Left lung (tissue), 10 donors: ENCODE measurements around the gene CACNA1C. TPM values are rescaled to one million over a fixed set of nuclear protein-coding genes. Genes with fewer than 3 reads are reported as not detected.

Experiments
- ATAC-seq: fragments of 200-7000 bp; cut with Tn5 transposase; one replicate; pipeline ENCODE4 v1.9.1; 2020; ENCODE audit warnings: moderate library complexity
- DNase-seq, 4 donors: peaks; one replicate each; pipeline ENCODE4 v3.0.0-alpha.2; 2013 to 2020
- H3K27ac ChIP-seq, 2 donors: fragments of 200-600 bp; sonication (generic) in 1 of 2; one replicate each; pipeline versions ENCODE4 v1.5.0 to v1.8.0; 2020 to 2021
- H3K27me3 ChIP-seq, 2 donors: fragments of 200-600 bp; sonication (generic) in 1 of 2; one replicate each; pipeline versions ENCODE4 v1.5.0 to v1.8.0; 2020 to 2021
- H3K36me3 ChIP-seq, 2 donors: fragments of 200-600 bp; sonication (generic) in 1 of 2; one replicate each; pipeline versions ENCODE4 v1.5.0 to v1.8.0; 2020 to 2021
- H3K4me1 ChIP-seq, 2 donors: fragments of 200-600 bp; one replicate each; pipeline ENCODE4 v1.8.0; 2021
- H3K4me3 ChIP-seq, 2 donors: fragments of 200-600 bp; sonication (generic) in 1 of 2; one replicate each; pipeline versions ENCODE4 v1.5.0 to v1.8.0; 2020 to 2021; ENCODE audit warnings: mild to moderate bottlenecking in 1 of 2
- H3K9me3 ChIP-seq, 2 donors: fragments of 200-600 bp; sonication (generic) in 1 of 2; one replicate each; pipeline versions ENCODE4 v1.5.0 to v1.8.0; 2020 to 2021
- intact Hi-C, 2 donors: fragments of 100-400 bp; cut with DNase I; formaldehyde crosslinking; loops; one replicate each; pipeline versions ENCODE4 v1.11.2 to v1.14.2; 2022
- polyA plus RNA-seq, 6 donors: library from polyadenylated mRNA; unstranded; fragments of 120-200 nt; gene quantifications; one replicate each; pipeline ENCODE4 v1.2.1, GENCODE V29; 2013; ENCODE audit not compliant: insufficient read length in 6 of 6
- total RNA-seq, 2 donors: library from RNA; stranded (reverse); fragmentation: NEBNext Ultra II Directional; extraction: Animal tissue kit (Norgen Biotek cat#: 25700); gene quantifications; one replicate each; pipeline ENCODE4 v1.2.1, GENCODE V29; 2021
- TF ChIP-seq, protein P1 (sequence below), 2 donors: fragments of 200-600 bp; sonication (generic) in 1 of 2; IDR thresholded peaks; one replicate each; pipeline versions ENCODE4 v1.5.0 to v1.8.0; 2021; ENCODE audit warnings: antibody characterized with exemption in 2 of 2
- donor health status: DM: no; HTN: yes; CAD: no.
- donor health status: DM: no; HTN: no; CAD: no.

CACNA1C gene
- total and polyA plus RNA-seq, 8 donors: 11.9 to 21.9 (median 14.2) TPM

DNA sequence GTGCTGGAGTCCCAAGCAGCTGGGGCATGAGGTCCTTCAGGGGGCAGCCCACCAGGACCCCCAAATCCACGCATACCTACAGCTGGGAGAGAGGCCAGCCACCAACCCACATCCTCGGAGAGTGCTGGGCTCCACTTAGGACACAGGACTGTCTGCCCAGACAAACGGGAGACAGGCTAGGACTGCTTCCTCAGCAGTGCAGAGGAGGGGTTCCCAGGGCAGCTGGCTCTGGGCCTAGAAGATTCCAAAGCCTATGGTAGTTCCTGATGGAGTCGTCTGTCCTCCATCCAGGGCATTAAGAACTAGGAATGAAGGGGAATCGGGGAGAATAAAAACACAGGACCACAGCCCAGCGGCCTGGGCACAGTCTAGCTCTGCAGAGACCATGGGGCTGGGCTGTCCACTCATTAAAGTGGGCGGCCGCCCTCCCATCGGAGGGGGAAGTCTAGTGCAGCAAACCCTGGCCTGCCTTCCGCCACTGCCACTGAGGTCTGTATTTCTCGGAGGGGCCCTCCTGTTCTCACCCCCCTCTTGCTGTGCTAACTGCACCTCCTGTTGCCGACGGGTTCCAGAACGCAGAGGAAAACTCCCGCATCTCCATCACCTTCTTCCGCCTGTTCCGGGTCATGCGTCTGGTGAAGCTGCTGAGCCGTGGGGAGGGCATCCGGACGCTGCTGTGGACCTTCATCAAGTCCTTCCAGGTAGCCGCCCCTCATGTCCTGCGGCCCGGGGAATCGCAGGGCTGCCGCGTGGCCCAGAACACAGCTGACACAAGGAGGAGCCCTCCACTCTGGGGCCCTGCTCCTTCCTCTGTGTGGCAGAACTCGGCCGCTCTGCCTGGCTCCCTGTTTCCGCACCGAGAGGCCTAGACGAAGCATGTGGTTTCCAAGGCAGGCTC is 598.5 kb downstream of the CACNA1C start:
- H3K27me3 ChIP-seq: peaks cover 0 to 25% of the 10 kb centered on the region in 2 donors
- no peak overlapping the region for H3K4me3 ChIP-seq
- intact Hi-C loops: no loop called here
- TF ChIP-seq, protein P1, sequence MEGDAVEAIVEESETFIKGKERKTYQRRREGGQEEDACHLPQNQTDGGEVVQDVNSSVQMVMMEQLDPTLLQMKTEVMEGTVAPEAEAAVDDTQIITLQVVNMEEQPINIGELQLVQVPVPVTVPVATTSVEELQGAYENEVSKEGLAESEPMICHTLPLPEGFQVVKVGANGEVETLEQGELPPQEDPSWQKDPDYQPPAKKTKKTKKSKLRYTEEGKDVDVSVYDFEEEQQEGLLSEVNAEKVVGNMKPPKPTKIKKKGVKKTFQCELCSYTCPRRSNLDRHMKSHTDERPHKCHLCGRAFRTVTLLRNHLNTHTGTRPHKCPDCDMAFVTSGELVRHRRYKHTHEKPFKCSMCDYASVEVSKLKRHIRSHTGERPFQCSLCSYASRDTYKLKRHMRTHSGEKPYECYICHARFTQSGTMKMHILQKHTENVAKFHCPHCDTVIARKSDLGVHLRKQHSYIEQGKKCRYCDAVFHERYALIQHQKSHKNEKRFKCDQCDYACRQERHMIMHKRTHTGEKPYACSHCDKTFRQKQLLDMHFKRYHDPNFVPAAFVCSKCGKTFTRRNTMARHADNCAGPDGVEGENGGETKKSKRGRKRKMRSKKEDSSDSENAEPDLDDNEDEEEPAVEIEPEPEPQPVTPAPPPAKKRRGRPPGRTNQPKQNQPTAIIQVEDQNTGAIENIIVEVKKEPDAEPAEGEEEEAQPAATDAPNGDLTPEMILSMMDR (IDR thresholded peaks at IDR 0.05): no peak
- no peaks in the 10 kb centered on the region for H3K4me1 ChIP-seq
- ATAC-seq (no peak), DNase-seq (no peak)
- H3K27ac ChIP-seq: no peak overlapping the region
- H3K9me3 ChIP-seq: no peaks in the 10 kb centered on the region
- H3K36me3 ChIP-seq: no peaks in the 10 kb centered on the region

GRCh38 chr12:2652011-2652400 is 599.2 kb downstream of the CACNA1C start:
- Histone ChIP-seq H3K27ac (no peak overlapping the region), H3K27me3 (peaks cover 0 to 25% of the 10 kb centered on the region in 2 donors), H3K36me3 (no peaks in the 10 kb centered on the region), H3K9me3 (no peaks in the 10 kb centered on the region), H3K4me1 (no peaks in the 10 kb centered on the region), H3K4me3 (no peak overlapping the region)
- DNase-seq (no peak), ATAC-seq (no peak)
- intact Hi-C loops: no loop called here
- TF ChIP-seq, protein P1 (IDR thresholded peaks at IDR 0.05): no peak

DNA sequence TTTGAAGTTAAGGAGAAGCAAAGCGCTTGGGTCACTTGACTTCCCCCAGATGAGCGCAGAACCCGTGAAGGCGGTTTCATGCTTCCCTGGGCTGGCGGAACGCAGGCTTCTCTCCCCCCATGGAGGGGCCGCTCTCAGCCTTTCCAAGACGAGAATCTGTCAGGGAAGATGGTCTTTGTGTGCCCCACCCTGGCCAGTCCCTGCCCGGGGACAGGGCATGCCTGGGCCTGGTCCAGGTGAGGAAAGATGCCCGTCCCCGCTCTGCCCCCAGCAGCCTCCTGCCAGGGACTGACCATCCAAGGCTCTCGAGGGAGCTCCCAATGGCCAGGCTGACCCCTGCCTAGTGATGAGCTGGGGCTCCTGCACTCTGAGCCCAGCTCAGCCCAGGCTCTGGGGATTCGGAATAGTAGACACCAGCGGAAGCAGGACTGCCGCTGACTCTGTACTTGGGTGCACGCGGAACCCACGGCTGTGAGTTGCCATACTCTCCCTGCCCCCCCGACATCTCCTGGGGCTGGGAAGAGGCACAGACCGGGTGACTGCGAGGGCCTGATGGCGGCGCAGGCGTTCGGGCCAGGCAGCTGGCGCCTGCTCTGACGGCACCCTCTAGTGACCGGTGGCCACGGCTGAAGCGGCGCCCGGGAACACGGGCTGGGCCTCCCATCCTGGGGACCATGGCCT is 599.8 kb downstream of the CACNA1C start:
- DNase-seq (no peak), ATAC-seq (no peak)
- H3K27ac ChIP-seq: no peak overlapping the region
- H3K9me3 ChIP-seq: no peaks in the 10 kb centered on the region
- no peaks in the 10 kb centered on the region for H3K4me1 ChIP-seq
- H3K27me3 ChIP-seq: peaks cover 0 to 25% of the 10 kb centered on the region in 2 donors
- TF ChIP-seq, protein P1 (IDR thresholded peaks at IDR 0.05): no peak
- no peaks in the 10 kb centered on the region for H3K36me3 ChIP-seq
- intact Hi-C loops: no loop called here
- H3K4me3 ChIP-seq: no peak overlapping the region

DNA sequence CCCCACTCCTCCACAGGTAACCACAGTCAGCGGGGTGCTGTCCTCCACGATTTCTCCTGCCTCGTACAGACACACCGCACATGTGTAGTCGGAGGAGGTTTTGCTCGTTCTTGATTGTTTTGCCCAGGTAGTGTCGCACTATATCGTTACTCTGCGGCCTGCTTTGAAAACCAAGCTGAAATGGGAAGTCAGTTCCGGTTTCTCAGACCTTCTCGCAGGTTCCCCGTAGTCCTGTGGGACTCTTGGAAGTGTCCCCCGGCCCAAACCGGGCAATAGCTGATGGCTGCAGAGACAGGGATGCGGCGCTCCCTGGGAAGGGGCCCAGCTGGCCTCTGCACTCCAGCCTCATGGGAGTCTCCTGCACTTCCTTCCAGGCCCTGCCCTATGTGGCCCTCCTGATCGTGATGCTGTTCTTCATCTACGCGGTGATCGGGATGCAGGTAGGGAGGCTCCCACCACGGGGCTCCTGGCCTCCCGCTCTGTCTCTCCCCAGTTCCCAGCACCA is 600.7 kb downstream of the CACNA1C start:
- H3K27ac ChIP-seq: no peak overlapping the region
- H3K9me3 ChIP-seq: no peaks in the 10 kb centered on the region
- no peaks in the 10 kb centered on the region for H3K4me1 ChIP-seq
- no peaks in the 10 kb centered on the region for H3K36me3 ChIP-seq
- TF ChIP-seq, protein P1 (IDR thresholded peaks at IDR 0.05): no peak
- no peak for DNase-seq
- no peak overlapping the region for H3K4me3 ChIP-seq
- ATAC-seq: no peak
- intact Hi-C loops: no loop called here
- H3K27me3 ChIP-seq: peaks cover 0 to 25% of the 10 kb centered on the region in 2 donors

DNA sequence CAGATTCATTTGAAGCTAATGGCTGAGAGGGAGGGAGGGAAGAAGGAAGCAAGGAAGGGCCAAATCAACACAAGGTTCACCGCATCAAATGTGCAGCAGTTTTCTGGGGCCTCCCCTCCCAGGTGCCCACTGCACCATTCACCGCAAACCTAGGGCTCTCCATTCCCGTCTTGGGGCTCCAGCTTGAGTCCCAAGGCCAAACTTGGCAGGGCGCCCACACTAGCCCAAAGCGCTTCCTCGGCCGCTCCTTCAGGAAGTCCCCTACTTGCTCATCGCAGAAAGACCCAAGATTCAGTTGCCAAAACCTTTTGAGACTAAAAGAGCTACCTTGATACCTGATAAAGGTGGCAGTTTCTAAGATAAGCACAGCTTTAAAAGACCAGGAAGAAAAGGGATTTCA is 601.5 kb downstream of the CACNA1C start:
- Histone ChIP-seq H3K4me1 (no peaks in the 10 kb centered on the region), H3K9me3 (no peaks in the 10 kb centered on the region), H3K4me3 (no peak overlapping the region), H3K36me3 (no peaks in the 10 kb centered on the region), H3K27ac (no peak overlapping the region), H3K27me3 (peaks cover 0 to 21% of the 10 kb centered on the region in 2 donors)
- TF ChIP-seq, protein P1 (IDR thresholded peaks at IDR 0.05): no peak
- intact Hi-C loops: no loop called here
- DNase-seq: no peak
- ATAC-seq: no peak
